WERI-Rb-1 (cell line): Measurements from ENCODE around the gene RBFA.
"Not testable (repeated sequence)": the region's sequence is repeated elsewhere in the genome, so short reads cannot be mapped to it uniquely, and the experiment has no call there.

Experiments
- DNase-seq: peaks from one replicate; pipeline ENCODE4 v3.0.0-alpha.2; 2020
- H3K27ac ChIP-seq: fragments of 250-450 bp; sonication (Bioruptor Pico); 2 replicates; pipeline ENCODE4 v1.5.1; 2020; ENCODE audit warnings: mild to moderate bottlenecking, moderate library complexity
- H3K27me3 ChIP-seq: fragments of 250-450 bp; sonication (Bioruptor Pico); 2 replicates; pipeline ENCODE4 v1.5.1; 2021; ENCODE audit warnings: mild to moderate bottlenecking, low read depth, moderate library complexity; ENCODE audit not compliant: insufficient read depth, severe bottlenecking
- H3K36me3 ChIP-seq: fragments of 250-450 bp; sonication (Bioruptor Pico); 2 replicates; pipeline ENCODE4 v1.5.1; 2020; ENCODE audit warnings: mild to moderate bottlenecking, moderate library complexity
- H3K4me3 ChIP-seq: 2 replicates; pipeline ENCODE4 v1.5.1; 2011; ENCODE audit warnings: low read depth, mild to moderate bottlenecking, control low read depth, low read length
- H3K9me3 ChIP-seq: fragments of 250-450 bp; sonication (Bioruptor Pico); 2 replicates; pipeline ENCODE4 v1.5.1; 2021; ENCODE audit warnings: mild to moderate bottlenecking, moderate library complexity; ENCODE audit not compliant: severe bottlenecking
- CTCF ChIP-seq: IDR thresholded peaks from 2 replicates; pipeline ENCODE4 v1.5.1; 2011; ENCODE audit warnings: low read depth, mild to moderate bottlenecking, control low read depth, inconsistent platforms, low read length

The RBFA gene

GRCh38 chr18:79988451-79989194 is 45.6 kb upstream of the RBFA start, which contains the start of gene TXNL4A:
Gene TXNL4A (minus strand): TSS chr18:79988563. CDS start chr18:79988392, 171 bp downstream.
- 0 out of 2 replicates have a peak, but pooled peaks have one; percentile 0 for TF ChIP-seq CTCF
- no peaks in the 10 kb centered on the region for H3K27me3 ChIP-seq
- H3K27ac ChIP-seq: peak within 1 kb of the TSS; percentile 92
- peaks cover 38% of the 10 kb centered on the region for H3K36me3 ChIP-seq
- H3K9me3 ChIP-seq: no peaks in the 10 kb centered on the region
- peak; percentile 90 for DNase-seq
- peak within 1 kb of the TSS; percentile 92 for H3K4me3 ChIP-seq

GRCh38 chr18:79989195-79989497 is 45.1 kb upstream of the RBFA start:
- DNase-seq: peak; percentile 49
- H3K9me3 ChIP-seq: peaks cover 2% of the 10 kb centered on the region

DNA sequence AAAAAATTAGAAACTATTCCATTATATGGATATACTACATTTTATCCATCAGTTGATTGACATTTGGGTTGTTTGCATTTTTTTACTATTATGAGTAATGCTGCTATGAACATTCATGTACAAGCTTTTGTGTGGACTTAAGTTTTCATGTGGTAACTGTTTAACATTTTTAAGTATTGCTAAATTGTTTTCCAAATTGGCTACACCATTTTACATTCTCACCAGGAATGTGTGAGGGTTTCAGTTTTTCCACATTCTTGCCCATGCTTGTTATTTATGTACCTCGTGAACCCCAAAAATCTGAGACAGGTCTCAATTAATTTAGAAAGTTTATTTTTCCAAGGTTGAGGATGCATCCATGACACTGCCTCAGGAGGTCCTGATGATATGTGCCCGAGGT is 42.7 kb upstream of the RBFA start:
- H3K27me3 ChIP-seq: no peaks in the 10 kb centered on the region
- H3K4me3 ChIP-seq: no peak overlapping the region
- H3K36me3 ChIP-seq: peaks cover 9% of the 10 kb centered on the region
- H3K27ac ChIP-seq: no peak overlapping the region
- no peak for DNase-seq
- no peak for TF ChIP-seq CTCF
- H3K9me3 ChIP-seq: peaks cover 6% of the 10 kb centered on the region

More at GRCh38 chr18:79989195-79989497, 45.1 kb upstream of the RBFA start:
- Histone ChIP-seq H3K36me3 (peaks cover 33% of the 10 kb centered on the region), H3K27ac (peak overlapping the region; percentile 92), H3K4me3 (peak overlapping the region; percentile 92), H3K27me3 (no peaks in the 10 kb centered on the region)
- no peak for TF ChIP-seq CTCF

DNA sequence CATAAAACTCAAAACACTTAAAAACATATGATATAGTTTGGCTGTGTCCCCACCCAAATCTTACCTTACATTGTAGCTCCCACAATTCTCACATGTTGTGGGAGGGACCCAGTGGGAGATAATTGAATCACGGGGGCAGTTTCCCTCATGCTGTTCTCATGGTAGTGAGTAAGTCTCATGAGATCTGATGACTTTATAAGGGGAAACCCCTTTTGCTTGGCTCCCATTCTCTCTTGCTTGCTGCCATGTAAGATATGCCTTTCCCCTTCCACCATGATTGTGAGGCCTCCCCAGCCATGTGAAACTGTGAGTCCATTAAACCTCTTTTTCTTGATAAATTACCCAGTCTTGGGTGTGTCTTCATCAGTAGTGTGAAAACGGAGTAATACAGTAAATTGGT is 34.5 kb upstream of the RBFA start:
- H3K9me3 ChIP-seq: peaks cover 23% of the 10 kb centered on the region
- H3K4me3 ChIP-seq, DNase-seq, H3K27me3 ChIP-seq, H3K27ac ChIP-seq, H3K36me3 ChIP-seq: not testable (repeated sequence)

- no peak overlapping the region for H3K4me3 ChIP-seq
Measured at GRCh38 chr18:80000877-80001276, 33.4 kb upstream of the RBFA start.

GRCh38 chr18:80002468-80002867 is 31.8 kb upstream of the RBFA start:
- Histone ChIP-seq H3K27ac (no peak overlapping the region), H3K36me3 (no peaks in the 10 kb centered on the region), H3K27me3 (no peaks in the 10 kb centered on the region), H3K4me3 (no peak overlapping the region), H3K9me3 (peaks cover 21% of the 10 kb centered on the region)
- no peak for DNase-seq
- TF ChIP-seq CTCF: no peak

More at GRCh38 chr18:80000877-80001276, 33.4 kb upstream of the RBFA start:
- Histone ChIP-seq H3K27me3 (no peaks in the 10 kb centered on the region), H3K27ac (no peak overlapping the region), H3K9me3 (peaks cover 21% of the 10 kb centered on the region), H3K36me3 (no peaks in the 10 kb centered on the region)
- no peak for TF ChIP-seq CTCF
- no peak for DNase-seq
